ENCODE results near the gene SMPDL3B.
"Not testable (repeated sequence)": the region's sequence is repeated elsewhere in the genome, so short reads cannot be mapped to it uniquely, and the experiment has no call there.

SMPDL3B gene

DNA sequence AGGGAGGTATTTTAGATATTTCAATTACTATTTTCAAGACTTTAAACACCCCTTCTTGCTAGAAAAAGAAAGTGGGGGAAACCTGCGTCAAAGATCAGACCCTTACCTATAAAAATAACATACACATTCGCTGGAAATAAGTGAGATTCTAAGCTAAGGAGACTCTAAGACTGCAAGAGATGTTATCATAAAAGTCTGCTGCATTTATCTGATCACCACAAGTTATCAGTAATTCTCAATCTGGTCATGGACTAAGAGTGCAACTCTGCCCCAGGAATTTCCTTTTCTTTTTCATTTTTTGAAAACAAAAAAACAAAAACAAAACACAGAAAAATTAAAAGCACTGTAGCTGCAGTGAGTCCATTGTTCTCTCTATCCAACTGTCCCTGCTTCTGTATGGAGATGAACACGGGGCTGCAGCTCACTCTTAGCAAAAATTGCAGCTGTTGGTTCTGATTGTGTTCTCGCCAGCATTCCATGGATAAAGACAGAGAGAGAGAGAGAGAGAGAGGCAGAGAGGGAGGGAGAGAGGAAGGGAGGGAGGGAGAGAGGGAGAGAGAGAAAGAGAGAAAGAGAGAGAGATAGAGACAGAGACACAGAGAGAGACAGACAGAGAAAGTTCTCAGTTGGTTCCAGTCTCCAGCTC, 39.1 kb downstream of the SMPDL3B start:
- no peak for DNase-seq

DNA sequence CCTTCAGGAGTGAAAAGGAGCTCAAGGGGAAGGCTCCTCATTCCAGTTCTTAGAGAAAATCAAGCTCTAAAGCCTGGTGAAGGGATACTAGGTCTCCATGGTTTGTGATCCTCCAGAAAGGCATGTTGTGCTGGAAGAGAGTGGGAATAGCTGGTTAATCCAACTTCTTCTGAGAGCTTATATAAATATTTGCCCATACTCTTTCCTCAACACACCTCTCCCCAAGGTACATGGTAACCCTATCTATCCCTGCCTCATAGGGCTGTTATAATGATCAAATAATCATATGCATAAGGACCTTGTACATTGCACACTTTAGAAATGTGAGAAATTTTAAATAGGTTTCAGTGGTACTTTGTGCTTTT, 39.6 kb downstream of the SMPDL3B start:
- no peak for DNase-seq

DNA sequence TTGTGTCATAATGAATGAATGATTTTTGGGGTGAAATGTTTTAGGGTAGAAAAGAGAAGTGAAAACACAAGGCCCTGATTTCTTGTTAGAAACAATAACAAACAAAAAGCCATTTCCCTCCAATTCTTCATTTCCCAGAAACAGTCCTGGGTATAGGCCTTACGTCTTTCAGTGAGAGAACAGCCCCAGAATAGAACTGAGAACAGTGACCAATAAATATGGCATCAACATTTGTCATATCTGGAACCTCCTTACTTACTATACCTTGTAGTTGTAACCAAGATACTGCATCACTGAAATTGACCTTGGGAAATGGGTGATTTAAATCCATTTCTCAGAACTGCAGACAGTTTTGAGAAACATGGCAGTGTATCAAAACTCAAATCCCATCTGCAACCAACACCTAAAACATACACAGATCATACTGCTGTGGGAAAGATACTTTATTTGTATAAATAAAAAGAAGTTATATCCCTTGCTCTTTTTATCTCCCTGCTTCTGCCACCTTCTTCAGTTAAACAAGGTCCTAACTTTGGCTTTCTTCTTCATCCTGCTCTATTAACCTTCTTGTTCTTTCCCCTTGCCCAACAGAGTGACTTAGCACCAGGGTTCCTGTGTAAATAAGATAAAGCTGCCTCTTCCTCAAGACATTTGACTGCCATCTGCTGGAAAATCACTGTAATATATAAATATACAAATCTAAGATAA, 44.5 kb downstream of the SMPDL3B start:
- no peak for DNase-seq

DNA sequence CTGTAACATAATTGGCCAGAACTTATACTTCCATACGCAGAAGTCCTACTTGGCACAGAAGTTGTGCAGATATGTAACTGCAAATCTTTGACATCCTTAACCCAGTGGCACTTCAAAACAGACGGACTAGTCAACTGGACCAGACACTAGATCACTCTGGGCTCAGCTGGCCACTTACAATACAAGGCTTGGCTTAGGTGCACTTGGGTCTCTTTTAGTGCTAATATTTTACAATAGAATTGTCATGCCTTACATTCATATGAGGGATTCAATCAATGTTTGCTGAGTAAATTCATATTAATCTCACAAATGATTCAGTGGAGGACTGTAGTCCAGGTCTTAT, 45.0 kb downstream of the SMPDL3B start:
- DNase-seq = no peak

DNA sequence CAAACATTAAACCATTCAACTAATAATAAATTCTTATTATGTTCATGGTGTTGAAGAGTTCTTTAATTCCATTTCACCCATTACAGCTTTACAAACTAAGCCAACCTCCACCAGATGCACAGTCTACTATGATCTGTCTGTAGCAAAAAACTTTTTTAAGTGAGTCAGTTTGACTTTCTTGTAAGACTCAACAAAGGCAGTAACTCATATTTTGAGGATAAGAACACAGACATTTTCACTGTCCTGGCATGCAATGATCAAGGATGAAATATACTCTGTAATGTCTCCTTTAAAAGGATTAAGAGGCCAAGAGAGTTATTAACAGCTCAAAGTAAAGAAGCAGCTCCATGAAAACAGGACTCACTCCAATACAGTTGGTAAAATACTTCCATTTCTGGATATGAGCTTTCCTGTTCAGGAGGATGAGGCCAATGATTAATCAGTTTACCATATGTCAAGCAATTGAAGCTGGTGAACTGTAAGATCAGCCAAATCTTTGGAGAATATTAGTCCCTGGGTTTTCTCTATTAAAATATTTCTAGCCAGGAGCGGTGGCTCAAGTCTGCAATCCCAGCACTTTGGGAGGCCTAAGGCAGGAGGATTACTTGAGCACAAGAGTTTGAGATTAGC, 45.5 kb downstream of the SMPDL3B start:
- no peak for DNase-seq

DNA sequence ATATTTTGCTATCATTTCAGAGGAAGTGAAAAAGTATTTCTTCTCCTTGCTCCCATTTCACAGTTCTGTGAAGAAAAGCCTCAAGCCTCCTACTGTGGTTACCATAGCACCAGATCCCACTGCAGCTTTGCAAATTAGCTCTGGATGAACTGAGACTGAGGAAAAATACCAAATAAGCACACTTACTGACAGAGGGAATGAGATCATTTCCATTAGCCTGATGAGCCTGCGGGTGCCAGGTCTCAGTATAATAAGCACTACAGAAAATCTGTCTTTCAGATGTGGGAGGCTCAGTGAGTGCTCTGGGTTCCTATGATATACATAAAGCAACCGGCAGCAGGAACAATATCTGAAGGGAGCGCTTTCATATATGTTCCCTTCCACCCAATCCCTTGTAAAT, 46.3 kb downstream of the SMPDL3B start:
- DNase-seq = no peak

DNA sequence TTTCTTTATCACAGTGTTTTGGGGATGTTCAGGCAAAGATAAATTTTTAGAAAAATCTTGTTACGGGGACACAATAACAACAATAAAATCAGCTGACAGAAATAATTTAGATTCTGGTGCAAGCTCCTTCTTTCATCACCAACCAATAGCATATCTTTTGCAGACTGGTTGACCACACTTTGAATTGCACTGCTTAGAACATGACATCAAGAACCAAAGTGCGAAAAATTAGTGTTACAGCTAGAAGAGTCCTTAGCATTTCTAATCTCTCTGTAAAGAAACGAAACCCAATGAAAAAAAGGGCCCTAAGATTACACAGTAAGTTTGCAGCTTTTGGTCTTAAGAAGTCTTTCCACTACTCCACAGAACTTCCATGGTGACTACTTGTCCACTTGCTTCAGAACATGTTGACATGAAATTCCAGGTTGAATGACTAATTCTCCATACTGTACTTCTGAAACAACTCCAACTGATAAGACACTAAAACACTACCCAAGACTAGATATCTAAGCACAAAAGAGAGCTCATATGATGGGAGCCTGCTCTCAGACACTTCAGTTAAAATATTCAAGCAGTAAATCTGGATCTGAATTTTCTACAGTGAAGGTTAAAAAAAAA, 56.2 kb downstream of the SMPDL3B start:
- no peak for DNase-seq

DNA sequence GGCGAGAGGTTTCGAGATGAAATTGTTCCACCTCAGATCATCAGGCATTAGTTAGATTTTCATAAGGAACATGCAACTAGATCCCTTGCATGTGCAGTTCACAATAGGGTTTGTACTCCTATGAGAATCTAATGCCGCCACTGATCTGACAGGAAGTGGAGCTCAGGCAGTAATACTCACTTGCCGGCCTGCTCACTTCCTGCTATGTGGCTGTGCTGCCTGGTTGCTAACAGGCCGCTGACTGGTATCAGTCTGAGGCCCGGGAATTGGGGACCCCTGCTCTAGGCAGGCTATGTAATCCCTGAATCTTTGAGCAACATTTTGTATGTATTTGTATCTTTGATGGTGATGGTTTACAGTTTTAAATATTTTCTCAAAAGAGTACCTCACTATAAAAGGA, 57.5 kb downstream of the SMPDL3B start:
- DNase-seq = peak in 2 of 4 experiments; percentile 22 to 28

DNA sequence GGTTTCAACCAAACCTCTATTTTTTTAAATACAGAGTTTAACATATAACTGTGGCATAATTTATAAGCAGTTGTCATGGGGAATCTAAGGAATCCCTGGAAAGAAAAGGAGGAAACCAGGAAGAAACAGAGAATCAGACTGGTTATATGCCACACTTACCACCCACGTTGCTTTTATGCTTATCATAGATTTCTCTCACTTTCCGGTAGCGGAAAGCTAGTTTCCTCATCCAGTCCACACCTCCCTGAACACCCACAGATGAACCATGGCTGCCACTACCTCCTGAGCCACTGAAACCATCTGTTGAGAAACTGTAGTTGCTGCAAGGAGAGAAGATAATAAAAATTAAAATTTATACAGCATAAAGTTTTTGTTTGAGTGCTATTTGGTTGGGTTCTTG, 58.4 kb downstream of the SMPDL3B start:
- no peak for DNase-seq

DNA sequence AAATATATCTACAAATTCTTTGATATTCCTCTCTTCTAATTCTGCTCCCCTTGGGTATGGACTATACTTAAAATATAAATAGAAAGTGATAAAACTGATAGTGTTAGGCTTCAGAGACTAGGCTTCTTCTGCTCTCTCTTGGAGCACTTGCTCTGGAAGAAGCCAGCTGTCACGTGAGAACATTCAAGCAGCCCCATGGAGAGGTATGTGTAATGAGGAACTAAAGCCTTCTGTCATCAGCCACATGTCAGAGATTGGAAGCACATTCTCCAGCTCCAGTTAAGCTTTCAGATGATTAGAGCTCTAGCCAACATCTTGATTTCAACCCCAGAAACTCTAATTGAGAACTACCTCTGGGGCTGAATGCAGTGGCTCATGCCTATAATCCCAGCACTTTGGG, 59.3 kb downstream of the SMPDL3B start:
- DNase-seq = no peak

DNA sequence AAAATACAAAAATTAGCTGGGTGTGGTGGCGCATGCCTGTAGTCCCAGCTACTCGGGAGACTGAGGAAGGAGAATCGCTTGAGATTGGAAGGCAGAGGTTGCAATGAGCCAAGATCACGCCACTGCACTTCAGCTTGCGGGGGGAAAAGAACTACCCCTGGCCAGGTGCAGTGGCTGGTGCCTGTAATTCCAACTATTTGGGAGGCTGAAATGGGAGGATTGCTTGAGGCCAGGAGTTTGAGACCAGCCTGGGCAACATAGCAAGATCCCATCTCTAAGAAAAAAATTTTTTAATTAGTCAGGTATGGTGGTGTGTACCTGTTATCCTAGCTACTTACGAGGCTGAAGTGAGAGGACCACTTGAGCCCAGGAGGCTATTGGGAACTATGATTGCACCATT, 59.7 kb downstream of the SMPDL3B start:
- DNase-seq = not testable (repeated sequence)

DNA sequence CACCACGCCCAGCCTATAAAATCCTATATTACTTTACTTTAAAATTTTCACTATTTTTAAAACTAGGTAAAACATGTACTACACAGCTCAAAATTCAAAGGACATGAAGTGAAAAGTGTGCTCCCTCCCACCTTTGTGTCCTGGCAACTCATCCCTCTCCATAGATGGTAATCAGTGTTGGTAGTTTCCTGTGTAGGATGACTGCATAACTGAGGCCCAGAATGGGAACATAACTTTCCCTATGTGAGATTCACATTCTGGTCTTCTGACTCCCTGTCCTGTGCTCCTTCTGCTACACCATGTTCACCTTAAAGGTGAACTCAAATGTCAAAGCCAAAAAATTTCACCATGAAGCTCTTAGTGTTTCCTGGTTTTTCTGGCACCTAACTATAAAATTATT, 64.3 kb downstream of the SMPDL3B start:
- no peak for DNase-seq

DNA sequence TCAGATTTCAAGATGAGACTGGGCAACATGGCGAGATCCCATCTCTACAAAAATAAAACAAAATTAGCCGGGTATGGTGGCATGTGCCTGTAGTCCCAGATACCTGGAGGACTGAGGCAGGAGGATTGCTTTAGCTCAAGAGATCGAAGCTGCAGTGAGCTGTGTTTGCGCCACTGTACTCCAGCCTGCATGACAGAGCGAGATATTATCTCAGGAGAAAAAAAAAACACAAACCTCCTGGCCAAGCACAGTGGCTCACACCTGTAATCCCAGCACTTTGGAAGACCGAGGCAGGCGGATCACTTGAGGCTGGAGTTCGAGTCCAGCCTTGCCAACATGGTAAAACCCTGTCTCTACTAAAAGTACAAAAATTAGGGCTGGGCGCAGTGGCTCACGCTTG, 67.8 kb downstream of the SMPDL3B start:
- no peak for DNase-seq

DNA sequence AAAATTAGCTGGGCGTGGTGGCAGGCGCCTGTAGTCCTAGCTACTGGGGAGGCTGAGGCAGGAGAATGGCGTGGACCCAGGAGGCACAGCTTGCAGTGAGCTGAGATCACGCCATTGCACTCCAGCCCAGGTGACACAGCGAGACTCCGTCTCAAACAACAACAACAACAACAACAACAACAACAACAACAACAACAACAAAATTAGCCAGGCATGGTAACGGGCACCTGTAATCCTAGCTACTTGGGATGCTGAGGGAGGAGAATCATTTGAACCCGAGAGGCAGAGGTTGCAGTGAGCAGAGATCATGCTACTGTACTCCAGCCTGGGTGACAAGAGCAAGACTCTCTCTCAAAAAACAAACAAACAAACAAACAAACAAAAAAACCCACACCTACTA, 68.3 kb downstream of the SMPDL3B start:
- not testable (repeated sequence) for DNase-seq

Data from activated CD4-positive, CD25-positive, alpha-beta regulatory T cell (primary cell).